ENCODE data around the gene SP1.

Gene SP1

GRCh38 chr12:53461591-53461990 is 81.6 kb downstream of the SP1 start:
- no peak for DNase-seq
- in situ Hi-C loops (cut with HindIII; ENCODE audit: low pct_ligation_motif_present, low pct_unique_long_range_greater_than_20kb, low sequenced_read_pairs): no loop called here

GRCh38 chr12:53462935-53463334 is 83.0 kb downstream of the SP1 start:
- no peak for DNase-seq
- in situ Hi-C loops (cut with HindIII; ENCODE audit: low pct_ligation_motif_present, low pct_unique_long_range_greater_than_20kb, low sequenced_read_pairs): no loop called here

- DNase-seq: no peak
- in situ Hi-C loops (cut with HindIII; ENCODE audit: low pct_ligation_motif_present, low pct_unique_long_range_greater_than_20kb, low sequenced_read_pairs): no loop called here
Measured at GRCh38 chr12:53463802-53464560, 84.0 kb downstream of the SP1 start.

GRCh38 chr12:53464685-53465418 is 84.9 kb downstream of the SP1 start:
- no peak for DNase-seq
- in situ Hi-C loops (cut with HindIII; ENCODE audit: low pct_ligation_motif_present, low pct_unique_long_range_greater_than_20kb, low sequenced_read_pairs): no loop called here

- DNase-seq: no peak
- in situ Hi-C loops (cut with HindIII; ENCODE audit: low pct_ligation_motif_present, low pct_unique_long_range_greater_than_20kb, low sequenced_read_pairs): no loop called here
Measured at GRCh38 chr12:53465679-53466078, 85.7 kb downstream of the SP1 start.

Measured in ACHN (cell line).